GM21786 (cell line): ENCODE data around the gene TRANK1.
"Not testable (repeated sequence)": the region's sequence is repeated elsewhere in the genome, so short reads cannot be mapped to it uniquely, and the experiment has no call there.

Experiments
- ATAC-seq: cut with Tn5 transposase; IDR thresholded peaks from one replicate; pipeline ENCODE4 v1.9.1; 2021; ENCODE audit not compliant: unreplicated experiment

TRANK1 gene

GRCh38 chr3:36944641-36945270 is at the start of gene TRANK1:
Gene TRANK1, minus strand, starts transcription at chr3:36945054. Its CDS starts 245 bp downstream, at chr3:36944809.
- ATAC-seq, result peak; percentile 48

- peak; percentile 91 for ATAC-seq
Observed at GRCh38 chr3:36993326-36994283, 48.8 kb upstream of the TRANK1 start, which contains the start of gene MLH1. Gene MLH1, plus strand, starts transcription at chr3:36993518. Its CDS starts 30 bp downstream, at chr3:36993548.

- ATAC-seq, result peak; percentile 82
Observed at GRCh38 chr3:36992806-36993325, 48.0 kb upstream of the TRANK1 start, which contains the start of gene EPM2AIP1. Gene EPM2AIP1, minus strand, starts transcription at chr3:36993131. Its CDS starts 54 bp downstream, at chr3:36993077.

GRCh38 chr3:36991923-36992805 is 47.3 kb upstream of the TRANK1 start:
- no peak for ATAC-seq

- ATAC-seq, result no peak
Observed at GRCh38 chr3:36991147-36991546, 46.3 kb upstream of the TRANK1 start.

- no peak for ATAC-seq
Observed at GRCh38 chr3:36989568-36989967, 44.7 kb upstream of the TRANK1 start.

GRCh38 chr3:36989005-36989404 is 44.2 kb upstream of the TRANK1 start:
- no peak for ATAC-seq

GRCh38 chr3:36988356-36988755 is 43.5 kb upstream of the TRANK1 start:
- no peak for ATAC-seq

- ATAC-seq, result no peak
Observed at GRCh38 chr3:36981006-36981405, 36.2 kb upstream of the TRANK1 start.

GRCh38 chr3:36973139-36973538 is 28.3 kb upstream of the TRANK1 start:
- no peak for ATAC-seq

GRCh38 chr3:36972163-36972562 is 27.3 kb upstream of the TRANK1 start:
- no peak for ATAC-seq

GRCh38 chr3:36969540-36970432 is 24.9 kb upstream of the TRANK1 start:
- ATAC-seq, result peak; percentile 100

- ATAC-seq, result no peak
Observed at GRCh38 chr3:36969085-36969484, 24.2 kb upstream of the TRANK1 start.

- no peak for ATAC-seq
Observed at GRCh38 chr3:36965440-36965839, 20.6 kb upstream of the TRANK1 start.

- no peak for ATAC-seq
Observed at GRCh38 chr3:36964817-36965216, 20.0 kb upstream of the TRANK1 start.

- no peak for ATAC-seq
Observed at GRCh38 chr3:36964331-36964730, 19.5 kb upstream of the TRANK1 start.

- ATAC-seq, result not testable (repeated sequence)
Observed at GRCh38 chr3:36963008-36963407, 18.2 kb upstream of the TRANK1 start.

GRCh38 chr3:36960502-36960901 is 15.6 kb upstream of the TRANK1 start:
- ATAC-seq, result no peak

GRCh38 chr3:36959821-36960220 is 15.0 kb upstream of the TRANK1 start:
- no peak for ATAC-seq
